Loucy (cell line): Measurements from ENCODE around the gene ALG8.
"Not testable (repeated sequence)": the region's sequence is repeated elsewhere in the genome, so short reads cannot be mapped to it uniquely, and the experiment has no call there.

ENCODE experiments used
- EZH2phosphoT487 ChIP-seq: fragments of 200-600 bp; IDR thresholded peaks from 2 replicates; pipeline ENCODE4 v1.6.1; 2018; ENCODE audit warnings: antibody characterized with exemption, mild to moderate bottlenecking, moderate library complexity, borderline replicate concordance
- TF ChIP-seq, protein P1 (sequence below): fragments of 200-600 bp; sonication (generic); conservative IDR thresholded peaks from 2 replicates; pipeline ENCODE4 v1.5.1; 2014; ENCODE audit warnings: mild to moderate bottlenecking, antibody characterized with exemption, low read length

DNA sequence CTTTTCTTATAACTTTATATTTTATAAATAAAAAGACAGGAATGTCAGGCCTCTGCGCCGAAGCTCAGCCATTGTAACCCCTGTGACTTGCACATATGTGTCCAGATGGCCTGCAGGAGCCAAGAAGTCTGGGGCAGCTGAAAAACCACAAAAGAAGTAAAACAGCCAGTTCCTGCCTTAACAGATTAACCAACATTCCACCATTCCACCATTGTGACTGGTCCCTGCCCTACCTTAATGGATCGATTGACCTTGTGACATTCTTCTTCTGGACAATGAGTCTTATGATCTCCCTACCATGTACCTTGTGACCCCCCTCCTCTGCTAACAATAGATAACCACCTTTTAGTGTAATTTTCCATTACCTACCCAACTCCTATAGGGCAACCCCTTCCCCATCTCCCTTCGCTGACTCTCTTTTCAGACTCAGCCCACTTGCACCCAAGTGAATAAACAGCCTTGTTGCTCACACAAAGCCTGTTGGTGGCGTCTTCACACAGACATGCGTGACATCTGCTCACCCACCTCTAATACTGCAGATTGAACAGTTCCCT is 52.8 kb downstream of the ALG8 start:
- TF ChIP-seq, protein P1, sequence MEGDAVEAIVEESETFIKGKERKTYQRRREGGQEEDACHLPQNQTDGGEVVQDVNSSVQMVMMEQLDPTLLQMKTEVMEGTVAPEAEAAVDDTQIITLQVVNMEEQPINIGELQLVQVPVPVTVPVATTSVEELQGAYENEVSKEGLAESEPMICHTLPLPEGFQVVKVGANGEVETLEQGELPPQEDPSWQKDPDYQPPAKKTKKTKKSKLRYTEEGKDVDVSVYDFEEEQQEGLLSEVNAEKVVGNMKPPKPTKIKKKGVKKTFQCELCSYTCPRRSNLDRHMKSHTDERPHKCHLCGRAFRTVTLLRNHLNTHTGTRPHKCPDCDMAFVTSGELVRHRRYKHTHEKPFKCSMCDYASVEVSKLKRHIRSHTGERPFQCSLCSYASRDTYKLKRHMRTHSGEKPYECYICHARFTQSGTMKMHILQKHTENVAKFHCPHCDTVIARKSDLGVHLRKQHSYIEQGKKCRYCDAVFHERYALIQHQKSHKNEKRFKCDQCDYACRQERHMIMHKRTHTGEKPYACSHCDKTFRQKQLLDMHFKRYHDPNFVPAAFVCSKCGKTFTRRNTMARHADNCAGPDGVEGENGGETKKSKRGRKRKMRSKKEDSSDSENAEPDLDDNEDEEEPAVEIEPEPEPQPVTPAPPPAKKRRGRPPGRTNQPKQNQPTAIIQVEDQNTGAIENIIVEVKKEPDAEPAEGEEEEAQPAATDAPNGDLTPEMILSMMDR, result not testable (repeated sequence)
- TF ChIP-seq EZH2phosphoT487, result not testable (repeated sequence)
